ENCODE data around the gene HOXA13.

The HOXA13 gene

DNA sequence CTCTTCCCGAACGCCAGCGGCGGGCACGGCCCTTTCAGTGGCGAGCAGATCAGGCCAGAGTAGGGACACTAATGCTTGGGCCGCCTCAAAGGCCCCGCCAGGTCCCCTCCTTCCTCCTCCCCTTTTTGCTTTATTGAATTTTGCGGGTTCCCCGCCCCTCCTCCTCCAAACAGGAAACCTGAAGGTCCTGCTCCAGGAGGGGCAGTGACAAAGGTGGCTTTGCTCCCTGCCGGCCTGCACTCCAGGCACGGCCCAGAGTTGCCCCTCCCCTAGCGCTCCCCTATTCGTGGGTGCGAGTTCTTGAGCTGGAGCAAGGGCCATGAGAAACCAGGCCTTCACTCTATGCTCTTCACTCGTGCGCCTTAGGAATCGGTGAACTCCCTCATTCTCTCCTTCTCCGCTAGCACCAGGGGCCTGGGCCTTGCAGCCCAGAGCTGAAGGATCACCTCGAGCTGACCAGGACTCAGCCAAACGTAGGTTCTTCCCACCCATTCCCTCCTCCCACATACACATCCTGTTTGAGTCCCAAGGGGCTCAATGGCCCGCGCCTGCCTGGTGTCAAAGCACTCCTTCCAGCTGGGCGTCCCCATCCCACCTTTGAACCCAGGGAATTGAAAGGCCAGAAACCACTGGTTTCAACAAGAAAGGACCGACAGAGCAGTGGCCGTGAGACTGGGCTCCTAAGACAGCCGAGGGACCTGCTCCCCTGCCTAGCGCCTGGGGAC, 51.7 kb downstream of the HOXA13 start (continued):
- TF ChIP-seq, protein P1, sequence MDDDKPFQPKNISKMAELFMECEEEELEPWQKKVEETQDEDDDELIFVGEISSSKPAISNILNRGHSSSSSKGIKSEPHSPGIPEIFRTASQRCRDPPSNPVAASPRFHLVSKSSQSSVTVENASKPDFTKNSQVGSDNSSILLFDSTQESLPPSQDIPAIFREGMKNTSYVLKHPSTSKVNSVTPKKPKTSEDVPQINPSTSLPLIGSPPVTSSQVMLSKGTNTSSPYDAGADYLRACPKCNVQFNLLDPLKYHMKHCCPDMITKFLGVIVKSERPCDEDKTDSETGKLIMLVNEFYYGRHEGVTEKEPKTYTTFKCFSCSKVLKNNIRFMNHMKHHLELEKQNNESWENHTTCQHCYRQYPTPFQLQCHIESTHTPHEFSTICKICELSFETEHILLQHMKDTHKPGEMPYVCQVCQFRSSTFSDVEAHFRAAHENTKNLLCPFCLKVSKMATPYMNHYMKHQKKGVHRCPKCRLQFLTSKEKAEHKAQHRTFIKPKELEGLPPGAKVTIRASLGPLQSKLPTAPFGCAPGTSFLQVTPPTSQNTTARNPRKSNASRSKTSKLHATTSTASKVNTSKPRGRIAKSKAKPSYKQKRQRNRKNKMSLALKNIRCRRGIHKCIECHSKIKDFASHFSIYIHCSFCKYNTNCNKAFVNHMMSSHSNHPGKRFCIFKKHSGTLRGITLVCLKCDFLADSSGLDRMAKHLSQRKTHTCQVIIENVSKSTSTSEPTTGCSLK (tag by site-specific recombination; IDR thresholded peaks at IDR 0.05) = no peak
- TF ChIP-seq ZNF473 (tag by site-specific recombination; IDR thresholded peaks at IDR 0.05) = no peak
- no peak for TF ChIP-seq ZNF266 (tag by site-specific recombination; IDR thresholded peaks at IDR 0.05; ENCODE audit: low read depth)
- peak; percentile 89 for TF ChIP-seq ZNF335 (tag by site-specific recombination; conservative IDR thresholded peaks at IDR 0.05)
- TF ChIP-seq, protein P2, sequence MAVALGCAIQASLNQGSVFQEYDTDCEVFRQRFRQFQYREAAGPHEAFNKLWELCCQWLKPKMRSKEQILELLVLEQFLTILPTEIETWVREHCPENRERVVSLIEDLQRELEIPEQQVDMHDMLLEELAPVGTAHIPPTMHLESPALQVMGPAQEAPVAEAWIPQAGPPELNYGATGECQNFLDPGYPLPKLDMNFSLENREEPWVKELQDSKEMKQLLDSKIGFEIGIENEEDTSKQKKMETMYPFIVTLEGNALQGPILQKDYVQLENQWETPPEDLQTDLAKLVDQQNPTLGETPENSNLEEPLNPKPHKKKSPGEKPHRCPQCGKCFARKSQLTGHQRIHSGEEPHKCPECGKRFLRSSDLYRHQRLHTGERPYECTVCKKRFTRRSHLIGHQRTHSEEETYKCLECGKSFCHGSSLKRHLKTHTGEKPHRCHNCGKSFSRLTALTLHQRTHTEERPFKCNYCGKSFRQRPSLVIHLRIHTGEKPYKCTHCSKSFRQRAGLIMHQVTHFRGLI (tag by site-specific recombination; IDR thresholded peaks at IDR 0.05) = no peak
- no peak for TF ChIP-seq ZNF654 (tag by site-specific recombination; IDR thresholded peaks at IDR 0.05; ENCODE audit: low read depth)
- TF ChIP-seq, protein P3, sequence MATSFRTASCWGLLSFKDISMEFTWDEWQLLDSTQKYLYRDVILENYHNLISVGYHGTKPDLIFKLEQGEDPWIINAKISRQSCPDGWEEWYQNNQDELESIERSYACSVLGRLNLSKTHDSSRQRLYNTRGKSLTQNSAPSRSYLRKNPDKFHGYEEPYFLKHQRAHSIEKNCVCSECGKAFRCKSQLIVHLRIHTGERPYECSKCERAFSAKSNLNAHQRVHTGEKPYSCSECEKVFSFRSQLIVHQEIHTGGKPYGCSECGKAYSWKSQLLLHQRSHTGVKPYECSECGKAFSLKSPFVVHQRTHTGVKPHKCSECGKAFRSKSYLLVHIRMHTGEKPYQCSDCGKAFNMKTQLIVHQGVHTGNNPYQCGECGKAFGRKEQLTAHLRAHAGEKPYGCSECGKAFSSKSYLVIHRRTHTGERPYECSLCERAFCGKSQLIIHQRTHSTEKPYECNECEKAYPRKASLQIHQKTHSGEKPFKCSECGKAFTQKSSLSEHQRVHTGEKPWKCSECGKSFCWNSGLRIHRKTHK (tag by site-specific recombination; IDR thresholded peaks at IDR 0.05) = no peak
- TF ChIP-seq ZNF600 (tag by site-specific recombination; IDR thresholded peaks at IDR 0.05) = no peak
- TF ChIP-seq ZNF610 (tag by site-specific recombination; IDR thresholded peaks at IDR 0.05; ENCODE audit: borderline replicate concordance) = no peak
- no peak for TF ChIP-seq ZNF223 (tag by site-specific recombination; IDR thresholded peaks at IDR 0.05)
- 0 out of 2 replicates have a peak, but pooled peaks have one; percentile 13 for TF ChIP-seq ZSCAN30 (tag by site-specific recombination; IDR thresholded peaks at IDR 0.05)
- peak; percentile 57; the same call in 1 of the 2 replicates for TF ChIP-seq ZBTB8A (tag by site-specific recombination; IDR thresholded peaks at IDR 0.05)
- TF ChIP-seq GLIS2 (tag by site-specific recombination; IDR thresholded peaks at IDR 0.05) = peak; percentile 60
- TF ChIP-seq GFI1B (tag by site-specific recombination; IDR thresholded peaks at IDR 0.05) = no peak
- TF ChIP-seq, protein P4, sequence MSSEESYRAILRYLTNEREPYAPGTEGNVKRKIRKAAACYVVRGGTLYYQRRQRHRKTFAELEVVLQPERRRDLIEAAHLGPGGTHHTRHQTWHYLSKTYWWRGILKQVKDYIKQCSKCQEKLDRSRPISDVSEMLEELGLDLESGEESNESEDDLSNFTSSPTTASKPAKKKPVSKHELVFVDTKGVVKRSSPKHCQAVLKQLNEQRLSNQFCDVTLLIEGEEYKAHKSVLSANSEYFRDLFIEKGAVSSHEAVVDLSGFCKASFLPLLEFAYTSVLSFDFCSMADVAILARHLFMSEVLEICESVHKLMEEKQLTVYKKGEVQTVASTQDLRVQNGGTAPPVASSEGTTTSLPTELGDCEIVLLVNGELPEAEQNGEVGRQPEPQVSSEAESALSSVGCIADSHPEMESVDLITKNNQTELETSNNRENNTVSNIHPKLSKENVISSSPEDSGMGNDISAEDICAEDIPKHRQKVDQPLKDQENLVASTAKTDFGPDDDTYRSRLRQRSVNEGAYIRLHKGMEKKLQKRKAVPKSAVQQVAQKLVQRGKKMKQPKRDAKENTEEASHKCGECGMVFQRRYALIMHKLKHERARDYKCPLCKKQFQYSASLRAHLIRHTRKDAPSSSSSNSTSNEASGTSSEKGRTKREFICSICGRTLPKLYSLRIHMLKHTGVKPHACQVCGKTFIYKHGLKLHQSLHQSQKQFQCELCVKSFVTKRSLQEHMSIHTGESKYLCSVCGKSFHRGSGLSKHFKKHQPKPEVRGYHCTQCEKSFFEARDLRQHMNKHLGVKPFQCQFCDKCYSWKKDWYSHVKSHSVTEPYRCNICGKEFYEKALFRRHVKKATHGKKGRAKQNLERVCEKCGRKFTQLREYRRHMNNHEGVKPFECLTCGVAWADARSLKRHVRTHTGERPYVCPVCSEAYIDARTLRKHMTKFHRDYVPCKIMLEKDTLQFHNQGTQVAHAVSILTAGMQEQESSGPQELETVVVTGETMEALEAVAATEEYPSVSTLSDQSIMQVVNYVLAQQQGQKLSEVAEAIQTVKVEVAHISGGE (tag by site-specific recombination; conservative IDR thresholded peaks at IDR 0.05; ENCODE audit: low read depth) = peak; percentile 32; the same call in 1 of the 2 replicates
- no peak for TF ChIP-seq ZNF112 (tag by site-specific recombination; IDR thresholded peaks at IDR 0.05)
- TF ChIP-seq ZNF544 (tag by site-specific recombination; IDR thresholded peaks at IDR 0.05) = no peak
- TF ChIP-seq GLI2 (tag by site-specific recombination; IDR thresholded peaks at IDR 0.05; ENCODE audit: borderline replicate concordance, low read depth) = no peak
- no peak for TF ChIP-seq ZNF426 (tag by site-specific recombination; IDR thresholded peaks at IDR 0.05)
- peak; percentile 73 for TF ChIP-seq EGR2 (tag by site-specific recombination; IDR thresholded peaks at IDR 0.05; ENCODE audit: low read depth)
- no peak for TF ChIP-seq KLF10 (tag by site-specific recombination; IDR thresholded peaks at IDR 0.05)
- no peak for TF ChIP-seq ZNF146 (tag by site-specific recombination; IDR thresholded peaks at IDR 0.05)
- no peak for TF ChIP-seq PRDM1 (tag by site-specific recombination; IDR thresholded peaks at IDR 0.05)
- TF ChIP-seq ZNF664 (tag by site-specific recombination; IDR thresholded peaks at IDR 0.05) = no peak
- no peak for TF ChIP-seq ZNF140 (tag by site-specific recombination; IDR thresholded peaks at IDR 0.05)
- TF ChIP-seq HOXD13 (CRISPR knock-in tag; IDR thresholded peaks at IDR 0.05; ENCODE audit: borderline replicate concordance) = no peak
- no peak for TF ChIP-seq ZNF248 (tag by site-specific recombination; IDR thresholded peaks at IDR 0.05)
- TF ChIP-seq ZNF239 (tag by site-specific recombination; IDR thresholded peaks at IDR 0.05) = no peak
- no peak for TF ChIP-seq ZNF510 (tag by site-specific recombination; IDR thresholded peaks at IDR 0.05; ENCODE audit: insufficient replicate concordance)
- TF ChIP-seq, protein P5, sequence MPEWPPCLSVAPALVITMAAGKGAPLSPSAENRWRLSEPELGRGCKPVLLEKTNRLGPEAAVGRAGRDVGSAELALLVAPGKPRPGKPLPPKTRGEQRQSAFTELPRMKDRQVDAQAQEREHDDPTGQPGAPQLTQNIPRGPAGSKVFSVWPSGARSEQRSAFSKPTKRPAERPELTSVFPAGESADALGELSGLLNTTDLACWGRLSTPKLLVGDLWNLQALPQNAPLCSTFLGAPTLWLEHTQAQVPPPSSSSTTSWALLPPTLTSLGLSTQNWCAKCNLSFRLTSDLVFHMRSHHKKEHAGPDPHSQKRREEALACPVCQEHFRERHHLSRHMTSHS (tag by site-specific recombination; IDR thresholded peaks at IDR 0.05) = no peak
